ENCODE results near the gene KCNH4. TPM values are rescaled to one million over a fixed set of nuclear protein-coding genes. Genes with fewer than 3 reads are reported as not detected.
"Not testable (repeated sequence)": the region's sequence is repeated elsewhere in the genome, so short reads cannot be mapped to it uniquely, and the experiment has no call there.

The KCNH4 gene
- total RNA-seq = under 0.01 and 0.05 TPM in 2 replicates

- peak; percentile 88 for DNase-seq
Observed at GRCh38 chr17:42180922-42181850, at the start of gene KCNH4. Gene KCNH4 (minus strand): TSS chr17:42181142. CDS start chr17:42180945, 197 bp downstream.

DNA sequence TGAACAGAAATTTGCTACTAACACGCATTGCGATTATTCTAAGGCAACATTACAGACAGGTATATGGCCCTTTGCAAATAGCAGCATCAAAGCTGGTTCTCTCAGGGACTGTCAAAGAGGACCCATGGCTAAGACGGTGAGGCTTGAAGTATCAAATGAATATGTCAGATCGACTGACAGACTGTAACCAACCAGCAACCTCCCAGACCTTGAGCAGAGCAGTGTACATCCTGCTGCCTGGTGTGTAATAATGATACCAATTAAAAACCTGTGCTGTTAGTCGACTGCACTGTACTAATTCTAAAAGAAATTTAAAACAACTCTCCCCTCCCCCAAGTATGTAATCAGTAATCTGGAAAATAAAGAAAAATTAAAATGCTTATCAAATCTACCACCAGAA is 49.3 kb upstream of the KCNH4 start:
- no peak for DNase-seq

GRCh38 chr17:42227849-42228700 is 47.1 kb upstream of the KCNH4 start:
- DNase-seq = peak; percentile 40

DNA sequence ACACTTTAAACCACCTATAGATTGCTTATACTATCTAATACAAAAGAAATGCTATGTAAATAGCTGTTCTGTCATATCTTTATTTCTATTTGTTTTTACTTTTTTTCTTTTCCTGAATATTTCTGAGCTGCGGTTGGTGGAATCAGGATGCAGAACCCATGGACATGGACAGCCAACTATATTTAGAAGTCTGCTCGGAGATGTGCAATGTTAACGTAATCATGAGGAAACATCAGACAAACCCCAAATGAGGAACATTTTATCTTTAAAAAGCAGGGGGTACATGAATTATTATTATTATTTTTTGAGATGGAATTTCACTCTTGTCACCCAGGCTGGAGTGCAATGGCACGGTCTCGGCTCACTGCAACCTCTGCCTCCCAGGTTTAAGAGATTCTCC is 44.7 kb upstream of the KCNH4 start:
- DNase-seq = no peak

DNA sequence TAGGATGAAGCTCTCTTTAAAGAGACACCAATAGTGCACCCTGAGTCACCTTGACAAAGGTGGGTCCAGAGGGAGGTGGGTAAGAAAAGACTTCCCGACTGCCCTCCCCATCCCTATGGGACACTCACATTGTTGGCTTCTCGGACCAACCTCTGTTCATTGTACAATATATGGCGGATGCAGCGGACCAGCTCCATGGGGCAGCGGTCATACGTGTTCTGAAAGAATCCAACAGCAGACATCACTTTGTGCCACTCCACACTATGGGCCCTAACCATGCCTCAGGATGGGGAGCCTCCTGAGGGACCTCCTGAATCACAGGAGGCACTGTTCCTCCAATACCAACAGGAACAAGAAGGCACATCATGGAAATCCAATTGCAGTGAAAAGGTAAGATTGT is 43.7 kb upstream of the KCNH4 start:
- no peak for DNase-seq

GRCh38 chr17:42221886-42222745 is 41.2 kb upstream of the KCNH4 start:
- DNase-seq = peak; percentile 89

DNA sequence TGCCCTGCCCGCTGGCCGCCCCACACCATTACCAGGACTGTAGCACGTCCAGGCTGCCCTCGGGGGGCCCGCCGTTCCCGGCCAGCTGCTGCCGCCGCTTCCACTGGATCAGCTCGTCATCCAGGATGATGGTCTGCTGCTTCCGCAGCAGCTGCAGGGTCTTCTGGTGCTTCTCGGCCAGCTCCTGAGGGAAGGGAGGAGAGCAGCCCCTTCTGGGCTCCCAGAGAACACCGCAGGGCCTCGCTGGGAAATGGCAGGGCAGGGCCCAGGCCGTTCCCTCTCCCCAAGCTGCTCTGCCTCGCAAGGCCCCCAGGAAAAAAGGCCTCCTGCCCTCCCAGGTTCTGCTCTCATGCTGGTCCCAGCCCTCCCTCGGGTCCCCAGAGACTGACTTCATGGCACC is 38.3 kb upstream of the KCNH4 start:
- DNase-seq = not testable (repeated sequence)

DNA sequence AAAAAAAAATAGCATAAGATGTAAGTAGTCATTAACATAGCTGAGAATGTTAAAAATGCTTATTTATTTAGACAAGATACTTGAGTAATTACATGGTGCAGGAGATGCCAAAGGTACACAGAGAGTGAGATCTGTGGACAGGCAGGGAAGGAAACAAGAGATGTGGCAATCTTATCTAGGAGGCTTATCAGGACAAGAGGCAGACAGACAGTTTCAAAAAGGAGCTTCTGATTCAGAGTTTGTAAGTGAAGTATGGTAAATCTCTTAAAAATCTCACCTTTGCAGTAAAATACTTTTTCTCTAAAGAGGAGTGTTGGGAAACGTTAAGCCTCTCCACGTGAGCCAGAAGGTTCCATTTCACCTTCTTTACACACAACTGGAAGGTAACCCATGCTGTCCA is 33.2 kb upstream of the KCNH4 start:
- DNase-seq = no peak

DNA sequence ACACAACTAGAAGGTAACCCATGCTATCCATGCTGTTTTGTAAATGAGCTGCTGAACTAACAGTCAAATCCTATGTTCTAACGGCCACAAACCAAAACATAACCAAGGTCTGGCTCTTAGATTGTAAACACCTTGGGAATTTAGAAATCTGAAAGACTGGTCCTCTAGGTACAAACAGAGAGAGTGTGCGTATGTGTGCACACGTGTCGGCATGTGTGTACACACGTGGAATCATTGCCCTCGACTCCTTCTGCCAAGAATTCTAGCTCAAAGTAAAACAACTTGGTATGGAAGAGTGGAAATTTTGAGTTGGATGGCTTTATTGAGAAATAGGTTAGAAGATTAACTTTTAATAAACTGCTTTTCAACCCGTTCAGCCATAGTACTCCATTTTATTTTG is 31.4 kb upstream of the KCNH4 start:
- DNase-seq = no peak

DNA sequence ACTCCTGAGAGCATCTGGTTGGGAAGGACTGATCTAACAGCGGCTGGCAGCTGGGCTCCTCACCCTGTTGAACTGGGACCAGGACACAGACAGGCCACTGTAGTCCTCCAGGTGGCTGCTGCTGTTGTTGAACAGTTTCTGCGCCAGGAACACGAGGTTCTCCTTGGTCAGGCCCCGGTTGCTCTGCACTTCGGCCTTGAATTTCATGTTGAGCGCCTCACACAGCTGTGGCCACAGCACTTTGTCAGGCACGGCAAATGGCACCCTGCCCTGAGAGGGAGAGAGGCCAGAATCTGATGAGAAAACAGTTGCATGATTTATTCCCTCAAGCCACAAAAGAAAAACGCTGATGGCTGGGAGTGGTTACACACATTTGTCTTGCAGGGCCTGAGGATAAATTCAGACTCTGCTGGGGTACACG is 31.0 kb upstream of the KCNH4 start:
- DNase-seq = not testable (repeated sequence)

DNA sequence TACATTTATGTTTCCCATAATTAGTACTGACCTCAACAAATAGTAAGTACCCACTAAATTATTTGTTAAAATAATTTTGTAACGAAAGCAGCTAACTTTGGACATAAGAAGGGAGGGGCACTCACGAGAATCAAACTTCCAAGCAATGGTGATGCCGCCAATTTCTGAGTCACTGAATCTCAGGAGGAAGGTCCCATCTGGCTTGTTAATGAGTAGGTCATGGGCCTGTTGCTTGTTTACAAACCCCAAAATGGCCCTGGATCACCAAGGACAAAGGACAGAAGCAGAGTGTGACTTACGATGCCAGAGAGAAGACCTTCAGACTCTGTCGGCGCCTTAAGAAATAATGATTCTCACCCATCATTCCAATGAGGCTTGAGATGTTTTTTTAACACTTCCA is 29.1 kb upstream of the KCNH4 start:
- no peak for DNase-seq

- DNase-seq = peak; percentile 26
Observed at GRCh38 chr17:42206153-42206612, 25.2 kb upstream of the KCNH4 start.

- no peak for DNase-seq
Observed at GRCh38 chr17:42203354-42203753, 22.4 kb upstream of the KCNH4 start.

GRCh38 chr17:42202696-42203095 is 21.8 kb upstream of the KCNH4 start:
- no peak for DNase-seq

DNA sequence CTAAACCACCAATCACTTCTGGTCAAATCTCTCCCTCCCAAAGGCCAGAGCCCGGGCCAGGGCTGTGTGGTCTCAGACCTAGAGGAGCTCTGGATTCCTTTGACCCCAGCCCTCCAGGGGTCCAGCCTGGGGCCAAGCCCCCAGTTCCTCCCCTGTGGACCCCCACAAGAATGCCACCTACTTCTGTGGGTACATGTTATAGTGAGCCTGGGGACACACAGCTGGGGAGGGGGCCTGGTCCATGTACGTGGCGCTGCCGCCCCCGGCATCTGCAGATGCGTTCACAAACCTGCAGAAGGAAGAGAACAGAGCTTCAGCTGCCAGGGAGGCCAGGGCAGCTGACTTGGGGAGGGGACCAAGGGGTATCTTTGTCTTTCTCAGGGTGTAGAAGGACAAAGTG is 21.2 kb upstream of the KCNH4 start:
- DNase-seq = no peak

GRCh38 chr17:42201458-42201772 is 20.5 kb upstream of the KCNH4 start:
- DNase-seq = no peak

- peak; percentile 33 for DNase-seq
Observed at GRCh38 chr17:42200706-42201457, 19.9 kb upstream of the KCNH4 start.

DNA sequence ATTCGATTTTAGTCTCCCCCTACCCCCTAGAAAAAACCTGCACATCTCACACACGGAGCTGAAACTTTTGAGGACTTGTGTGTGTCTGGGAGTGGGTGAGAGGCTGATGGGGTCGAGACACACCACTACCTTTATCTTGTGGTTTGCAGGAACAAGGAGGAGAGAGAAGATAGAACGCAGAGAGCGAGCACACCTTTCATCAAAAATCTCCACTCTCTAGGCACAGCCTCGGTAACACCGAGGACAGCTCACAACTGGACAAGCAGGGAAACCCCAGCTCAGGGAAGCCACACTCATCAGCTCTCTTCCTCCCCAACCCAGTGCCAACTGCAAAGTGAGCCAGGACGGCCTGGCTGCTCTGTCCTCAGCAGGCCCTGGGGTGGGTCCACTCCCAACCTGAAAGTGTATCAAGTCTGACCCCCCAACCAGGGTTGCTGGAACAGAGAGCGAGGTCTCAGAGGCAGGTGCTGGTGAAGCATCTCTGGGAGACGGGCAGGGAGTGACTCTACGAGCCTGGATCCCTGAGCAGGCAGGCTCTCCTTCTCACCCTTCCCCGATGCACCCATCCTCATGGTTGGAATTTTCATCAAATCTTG is 18.6 kb upstream of the KCNH4 start:
- DNase-seq = no peak

DNA sequence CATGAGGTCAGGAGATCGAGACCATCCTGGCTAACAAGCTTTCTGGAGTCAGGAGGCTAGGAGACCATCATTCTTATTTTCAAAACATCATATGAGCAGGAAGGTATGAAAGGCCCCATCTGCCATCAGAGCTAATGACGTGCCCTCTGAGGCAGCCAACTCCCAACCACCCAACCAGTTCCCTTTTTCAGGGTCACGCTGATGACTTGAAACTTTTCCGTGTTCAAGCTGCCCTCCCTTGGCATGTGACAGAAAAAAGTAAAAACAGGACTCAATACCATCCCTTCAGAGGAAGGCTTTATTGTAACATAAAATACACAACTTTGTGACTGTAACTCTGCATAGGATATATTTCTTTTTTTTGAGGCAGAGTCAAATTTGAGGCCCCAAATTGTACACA is 18.0 kb upstream of the KCNH4 start:
- DNase-seq = no peak

DNA sequence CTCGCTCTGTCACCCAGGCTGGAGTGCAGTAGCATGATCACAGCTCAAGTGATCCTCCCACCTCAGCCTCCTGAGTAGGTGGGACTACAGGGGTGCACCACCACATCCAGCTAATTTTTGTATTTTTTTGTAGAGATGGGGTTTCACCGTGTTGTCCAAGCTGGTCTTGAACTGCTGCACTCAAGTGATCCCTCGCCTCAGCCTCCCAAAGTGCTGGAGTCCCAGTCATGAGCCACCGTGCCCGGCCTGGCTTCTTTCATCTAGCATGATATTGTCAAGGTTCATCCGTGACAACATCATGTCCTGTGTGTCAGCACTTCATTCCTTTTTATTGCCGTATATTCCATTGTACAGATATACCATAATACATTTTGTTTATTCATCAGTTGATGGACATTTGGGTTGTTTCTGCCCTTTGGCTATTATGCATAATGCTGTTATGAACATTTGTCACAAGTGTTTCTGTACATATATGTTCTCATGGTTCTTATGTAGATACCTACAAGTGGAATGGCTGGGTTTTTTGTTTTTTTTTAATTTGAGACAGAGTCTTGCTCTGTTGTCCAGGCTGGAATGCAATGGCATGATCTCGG is 16.7 kb upstream of the KCNH4 start:
- DNase-seq = no peak

Data from dermis blood vessel endothelial cell (primary cell).